K562 (cell line): ENCODE data around the gene MME. TPM values are rescaled to one million over a fixed set of nuclear protein-coding genes. Genes with fewer than 3 reads are reported as not detected.

Experiments
- ATAC-seq: fragments of 200-7000 bp; cut with Tn5 transposase; 3 replicates; pipeline ENCODE4 v1.9.1; 2020; ENCODE audit warnings: moderate library complexity
- BruUV-seq: library from RNA; stranded (reverse); fragments of 400-500 nt; replicated peaks from 2 replicates; lab custom pipeline; 2021; lab: Mats Ljungman, UMichigan
- CTCF ChIA-PET: fragments of 300-600 bp; formaldehyde crosslinking; extraction: SDS; loops from one replicate; lab custom pipeline; 2021; ENCODE audit warnings: low intra/inter-chr PET ratio; lab: Yijun Ruan, JAX
- POLR2A ChIA-PET: fragments of 300-600, 350-650 bp; sonication (Branson Sonifier 250); formaldehyde crosslinking; extraction: SDS; loops from one replicate; lab custom pipeline; 2021; ENCODE audit warnings: antibody characterized with exemption, inconsistent platforms; lab: Yijun Ruan, JAX
- DNase-seq, 4 experiments: peaks; one replicate each; pipeline versions ENCODE4 v3.0.0 to v3.0.0-alpha.2; 2011 to 2018; ENCODE audit warnings: low spot score in 3 of 4, mixed read lengths in 3 of 4; ENCODE audit errors: extremely low read depth in 1 of 4
- FAIRE-seq: peaks from 2 replicates; lab custom pipeline; 2011; peaks lifted over from hg19 to GRCh38; lab: Jason Lieb, UNC
- H2AFZ ChIP-seq: 2 replicates; pipeline ENCODE4 v1.6.0; 2011; ENCODE audit warnings: low read depth, low read length, control low read depth, inconsistent platforms
- H3K27ac ChIP-seq: fragments of 200-600 bp; 3 replicates; pipeline ENCODE4 v1.8.0; 2011; ENCODE audit warnings: low read depth, mild to moderate bottlenecking, control low read depth, inconsistent platforms, low read length, moderate library complexity, mixed read lengths; ENCODE audit errors: extremely low read depth
- H3K27me3 ChIP-seq, 2 experiments: fragments of 300-600 bp in 1 of 2; 2 replicates in 1 of 2; 3 replicates in 1 of 2; pipeline versions ENCODE4 v1.6.0 to v1.8.0; 2011; ENCODE audit warnings: inconsistent platforms in 2 of 2, low read length in 2 of 2, mild to moderate bottlenecking in 1 of 2, mixed read lengths in 1 of 2, moderate library complexity in 1 of 2; ENCODE audit not compliant: control insufficient read depth in 2 of 2, insufficient read depth in 2 of 2
- H3K36me3 ChIP-seq: fragments of 300-600 bp; 3 replicates; pipeline ENCODE4 v1.8.0; 2011; ENCODE audit warnings: mild to moderate bottlenecking, low read length, inconsistent platforms; ENCODE audit not compliant: control insufficient read depth, insufficient read depth
- H3K4me1 ChIP-seq, 2 experiments: fragments of 200-600 bp in 1 of 2; replicated peaks in 1 of 2; 2 replicates in 1 of 2; 3 replicates in 1 of 2; pipeline versions ENCODE4 v1.5.1 to v1.8.0; 2011; ENCODE audit warnings: inconsistent platforms in 2 of 2, low read length in 2 of 2, mild to moderate bottlenecking in 1 of 2, mixed read lengths in 1 of 2, moderate library complexity in 1 of 2; ENCODE audit not compliant: control insufficient read depth in 2 of 2, insufficient read depth in 2 of 2
- H3K4me2 ChIP-seq: 2 replicates; pipeline ENCODE4 v1.6.1; 2011; ENCODE audit warnings: low read length, control low read depth, inconsistent platforms, mixed read lengths; ENCODE audit not compliant: insufficient read depth
- H3K4me3 ChIP-seq: fragments of 200-600 bp; sonication (generic), shearing (Covaris generic); 2 replicates; pipeline ENCODE4 v1.5.1; 2016; ENCODE audit warnings: control low read depth, inconsistent platforms
- H3K79me2 ChIP-seq: fragments of 200-600 bp; 3 replicates; pipeline ENCODE4 v1.8.0; 2011; ENCODE audit warnings: low read length, inconsistent platforms; ENCODE audit not compliant: control insufficient read depth, insufficient read depth
- H3K9ac ChIP-seq, 2 experiments: 2 replicates each; pipeline versions ENCODE4 v1.6.0 to v1.6.1; 2011; ENCODE audit warnings: low read depth in 2 of 2, low read length in 2 of 2, control low read depth in 1 of 2, inconsistent platforms in 1 of 2, mild to moderate bottlenecking in 1 of 2, mixed read lengths in 1 of 2; ENCODE audit not compliant: insufficient read depth in 1 of 2
- H3K9me1 ChIP-seq: one replicate; pipeline ENCODE4 v1.6.0; 2011; ENCODE audit warnings: inconsistent platforms, mild to moderate bottlenecking, low read length, moderate library complexity; ENCODE audit not compliant: control insufficient read depth, insufficient read depth
- H3K9me3 ChIP-seq: replicated peaks from 2 replicates; pipeline ENCODE4 v1.5.1; 2011; ENCODE audit warnings: low read depth, low read length, inconsistent platforms; ENCODE audit not compliant: control insufficient read depth, insufficient read depth
- H4K20me1 ChIP-seq: replicated peaks from 2 replicates; pipeline ENCODE4 v1.6.1; 2011; ENCODE audit warnings: low read length, inconsistent platforms, mixed read lengths; ENCODE audit not compliant: control insufficient read depth, insufficient read depth
- CBX8 ChIP-seq: fragments of 200-600 bp; sonication (generic); IDR thresholded peaks from 2 replicates; pipeline ENCODE4 v1.6.1; 2012; ENCODE audit warnings: borderline replicate concordance, mixed run types, low read depth, mild to moderate bottlenecking, moderate library complexity, mixed read lengths, low read length, control low read depth, inconsistent platforms; ENCODE audit not compliant: poor library complexity, severe bottlenecking; ENCODE audit errors: extremely low read depth
- DPF2 ChIP-seq: fragments of 450-650 bp; IDR thresholded peaks from 2 replicates; pipeline ENCODE4 v1.6.1; 2016
- E2F8 ChIP-seq: fragments of 450-650 bp; IDR thresholded peaks from 2 replicates; pipeline ENCODE4 v1.7.1; 2018; ENCODE audit warnings: mild to moderate bottlenecking, low read depth; ENCODE audit not compliant: partially characterized antibody
- E4F1 ChIP-seq: fragments of 250-450 bp; sonication (Bioruptor Pico); IDR thresholded peaks from 2 replicates; pipeline ENCODE4 v1.5.0; 2021; ENCODE audit warnings: mild to moderate bottlenecking, borderline replicate concordance
- ETV5 ChIP-seq: sonication (generic); formaldehyde crosslinking; IDR thresholded peaks from 2 replicates; pipeline ENCODE4 v1.4.0; 2020; ENCODE audit warnings: low read depth, mild to moderate bottlenecking, missing genetic modification reagents
- HBP1 ChIP-seq: fragments of 450-650 bp; formaldehyde crosslinking; IDR thresholded peaks from 2 replicates; pipeline ENCODE4 v1.4.0; 2022; ENCODE audit warnings: missing genetic modification characterization
- PRMT5 ChIP-seq: sonication (generic); formaldehyde crosslinking; IDR thresholded peaks from 2 replicates; pipeline ENCODE4 v1.5.0; 2020; ENCODE audit warnings: missing genetic modification reagents
- RCOR1 ChIP-seq, 2 experiments: IDR thresholded peaks; 2 replicates each; pipeline ENCODE4 v1.6.1; 2012; ENCODE audit warnings: low read depth in 2 of 2, low read length in 2 of 2, borderline replicate concordance in 1 of 2, improper control_type of control experiment in 1 of 2
- ZHX1 ChIP-seq: fragments of 150-350 bp; conservative IDR thresholded peaks from 2 replicates; pipeline ENCODE4 v1.6.1; 2014; ENCODE audit warnings: low read length
- ZNF316 ChIP-seq: fragments of 450-650 bp; IDR thresholded peaks from 2 replicates; pipeline ENCODE4 v1.6.1; 2016
- ZNF76 ChIP-seq: fragments of 250-450 bp; sonication (Bioruptor Pico); IDR thresholded peaks from 2 replicates; pipeline ENCODE4 v1.4.0; 2020; ENCODE audit warnings: mild to moderate bottlenecking, moderate library complexity, borderline replicate concordance
- WGBS: fragments of 100-300 bp; shearing (Covaris generic); methylation state at CpG from one replicate; pipeline ENCODE4 v1.1.6; 2016; ENCODE audit warnings: low coverage, mixed read lengths; ENCODE audit not compliant: insufficient coverage; ENCODE audit errors: missing lambda C conversion rate; 5-methylcytosine and 5-hydroxymethylcytosine counted together
- in situ Hi-C: fragments of 300-500 bp; cut with MboI; formaldehyde crosslinking; loops from 4 replicates; pipeline ENCODE4 v1.15.0; 2018; ENCODE audit warnings: inconsistent platforms, mixed read lengths
- intact Hi-C: fragments of 100-400 bp; cut with micrococcal nuclease; formaldehyde crosslinking; loops from 2 replicates; pipeline ENCODE4 v1.14.2; 2022
- polyA plus RNA-seq, 8 experiments: library from polyadenylated mRNA; depleted of rRNA in 4 of 8; stranded (reverse) in 5 of 8; unstranded in 3 of 8; fragments of >200 nt; fragmentation: Nextera tagmentation in 2 of 8; fragmentation: Illumina TruSeq in 1 of 8; extraction: Ambion mirVana in 2 of 8; extraction: Trizol in 1 of 8; gene quantifications; 2 replicates each; pipeline versions ENCODE4 v1.2.1 to v1.2.3, GENCODE V29; 2011 to 2014; ENCODE audit warnings: inconsistent platforms in 1 of 8, missing spikeins in 1 of 8
- total RNA-seq, 7 experiments: library from RNA; depleted of rRNA in 6 of 7; stranded (reverse); fragments of >200 nt in 6 of 7; fragmentation: Illumina TruSeq in 2 of 7; extraction: Trizol in 2 of 7; gene quantifications; 2 replicates each; pipeline versions ENCODE4 v1.2.1 to v1.2.3, GENCODE V29; 2011 to 2021; ENCODE audit warnings: low replicate concordance in 1 of 7

Gene MME
- total and polyA plus RNA-seq, 9 of the 15 experiments (the other 6 are each of a cell fraction or from before 2014, with no cell fraction given) = 0.80 to 8.6 (median 2.5) TPM

GRCh38 chr3:155088706-155089345 is 8.7 kb downstream of the MME start:
- ATAC-seq = no peak
- no peak overlapping the region for H3K9ac ChIP-seq
- H4K20me1 ChIP-seq = no peaks in the 10 kb centered on the region
- H3K4me1 ChIP-seq = no peaks in the 10 kb centered on the region
- no TSS peak for BruUV-seq
- H3K9me3 ChIP-seq = no peaks in the 10 kb centered on the region
- H3K79me2 ChIP-seq = no peaks in the 10 kb centered on the region
- H3K4me2 ChIP-seq = no peak overlapping the region
- H3K27ac ChIP-seq = no peak overlapping the region
- no peaks in the 10 kb centered on the region for H3K27me3 ChIP-seq
- POLR2A ChIA-PET = no interaction called here
- intact Hi-C loops = no loop called here
- FAIRE-seq = no peak
- 24% methylated on average over 2 of the region's 2 CpGs for WGBS
- no peak overlapping the region for H3K4me3 ChIP-seq
- no peak for DNase-seq
- in situ Hi-C loops = no loop called here
- CTCF ChIA-PET = no interaction called here
- H2AFZ ChIP-seq = no peak overlapping the region
- no peaks in the 10 kb centered on the region for H3K9me1 ChIP-seq
- H3K36me3 ChIP-seq = no peaks in the 10 kb centered on the region
- TF ChIP-seq ZNF316 (no peak), DPF2 (no peak), E2F8 (no peak), PRMT5 (CRISPR knock-in tag) (no peak), ZHX1 (no peak), ZNF76 (CRISPR knock-in tag) (no peak), CBX8 (no peak), E4F1 (CRISPR knock-in tag) (no peak), RCOR1 (IDR thresholded peaks at IDR 0.05; ENCODE audit: borderline replicate concordance in 1 of 2, low read depth in 2 of 2, low read length in 2 of 2) (no peak), ETV5 (CRISPR knock-in tag) (no peak), HBP1 (no peak)
